GM12891 (cell line): ENCODE measurements around the gene KIAA1328.

ENCODE experiments used
- PAX5 ChIP-seq: IDR thresholded peaks from 2 replicates; pipeline ENCODE4 v1.6.1; 2011; ENCODE audit warnings: low read length, moderate library complexity, mild to moderate bottlenecking; ENCODE audit not compliant: insufficient read depth, severe bottlenecking
- POLR2A ChIP-seq: IDR thresholded peaks from 2 replicates; pipeline ENCODE4 v1.6.1; 2011; ENCODE audit warnings: low read depth, low read length, control low read depth
- POLR2AphosphoS5 ChIP-seq: IDR thresholded peaks from 2 replicates; pipeline ENCODE4 v1.6.1; 2011; ENCODE audit warnings: low read depth, low read length, control low read depth
- POU2F2 ChIP-seq: IDR thresholded peaks from 2 replicates; pipeline ENCODE4 v1.6.1; 2011; ENCODE audit warnings: low read depth, mild to moderate bottlenecking, control low read depth, low read length, moderate library complexity
- SPI1 ChIP-seq: IDR thresholded peaks from 2 replicates; pipeline ENCODE4 v1.6.1; 2011; ENCODE audit warnings: low read depth, low read length, control low read depth
- TAF1 ChIP-seq: IDR thresholded peaks from 2 replicates; pipeline ENCODE4 v1.6.1; 2011; ENCODE audit warnings: low read depth, low read length, control low read depth

DNA sequence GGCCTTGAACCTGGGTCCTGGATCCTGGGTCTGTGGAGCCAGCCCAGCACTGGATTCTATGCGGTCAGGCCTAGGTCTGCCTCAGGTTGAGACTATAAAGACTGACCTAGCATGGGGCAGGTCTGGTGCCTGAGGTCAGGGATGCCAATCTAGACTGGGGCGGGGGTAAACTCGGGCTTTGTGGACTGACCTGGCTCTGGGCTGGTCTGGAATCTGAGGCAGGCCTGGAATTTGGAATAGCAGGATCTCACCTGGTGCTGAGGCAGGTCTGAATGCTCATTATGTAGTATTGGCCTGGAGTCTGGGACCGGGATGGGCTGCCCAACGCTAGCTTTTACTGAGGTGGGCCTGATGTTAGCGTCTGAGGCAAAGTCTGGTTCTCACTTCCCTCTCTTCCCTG is 256.0 kb downstream of the KIAA1328 start:
- TF ChIP-seq POLR2A = no peak
- TF ChIP-seq POLR2AphosphoS5 = no peak
- TF ChIP-seq SPI1 = no peak
- TF ChIP-seq TAF1 = no peak
- TF ChIP-seq POU2F2 = no peak
- TF ChIP-seq PAX5 = no peak
